ENCODE results near the gene ZDHHC17. TPM values are rescaled to one million over a fixed set of nuclear protein-coding genes. Genes with fewer than 3 reads are reported as not detected.
"Not testable (repeated sequence)": the region's sequence is repeated elsewhere in the genome, so short reads cannot be mapped to it uniquely, and the experiment has no call there.

Gene ZDHHC17
- total RNA-seq, 1 experiment from 2014 or later = 50.1 TPM

- H3K4me3 ChIP-seq (ENCODE audit: low read length) = no peak overlapping the region
- no peak overlapping the region for H3K27ac ChIP-seq (ENCODE audit: low read length)
- H3K9me3 ChIP-seq (ENCODE audit: low read length) = no peaks in the 10 kb centered on the region
- H3K36me3 ChIP-seq (ENCODE audit: insufficient read depth, low read length) = no peaks in the 10 kb centered on the region
- H3K79me2 ChIP-seq (ENCODE audit: low read length) = peaks cover 60% of the 10 kb centered on the region
- H3K4me1 ChIP-seq (ENCODE audit: low read length) = peaks cover 21% of the 10 kb centered on the region
- peak overlapping the region; percentile 13 for H3K4me2 ChIP-seq (ENCODE audit: low read depth, low read length, poor library complexity, severe bottlenecking)
- H4K20me1 ChIP-seq (ENCODE audit: insufficient read depth, low read depth, low read length) = peaks cover 58% of the 10 kb centered on the region
- H2AFZ ChIP-seq (ENCODE audit: low read length) = no peak overlapping the region
- no peaks in the 10 kb centered on the region for H3K27me3 ChIP-seq (ENCODE audit: low read length)
- DNase-seq = peak; percentile 85
- no peak overlapping the region for H3K9ac ChIP-seq (ENCODE audit: low read length)
- no peaks in the 10 kb centered on the region for H3K9me2 ChIP-seq (replicated peaks; ENCODE audit: insufficient read depth, low read length)
Measured at GRCh38 chr12:76777765-76778216, 13.9 kb downstream of the ZDHHC17 start.

- no peak overlapping the region for H3K4me3 ChIP-seq (ENCODE audit: low read length)
- no peak overlapping the region for H2AFZ ChIP-seq (ENCODE audit: low read length)
- no peak overlapping the region for H3K27ac ChIP-seq (ENCODE audit: low read length)
- peaks cover 21% of the 10 kb centered on the region for H3K4me1 ChIP-seq (ENCODE audit: low read length)
- no peaks in the 10 kb centered on the region for H3K9me3 ChIP-seq (ENCODE audit: low read length)
- DNase-seq = no peak
- no peaks in the 10 kb centered on the region for H3K9me2 ChIP-seq (replicated peaks; ENCODE audit: insufficient read depth, low read length)
- no peak overlapping the region for H3K9ac ChIP-seq (ENCODE audit: low read length)
- H3K36me3 ChIP-seq (ENCODE audit: insufficient read depth, low read length) = no peaks in the 10 kb centered on the region
- H4K20me1 ChIP-seq (ENCODE audit: insufficient read depth, low read depth, low read length) = peaks cover 59% of the 10 kb centered on the region
- peaks cover 58% of the 10 kb centered on the region for H3K79me2 ChIP-seq (ENCODE audit: low read length)
- no peaks in the 10 kb centered on the region for H3K27me3 ChIP-seq (ENCODE audit: low read length)
- H3K4me2 ChIP-seq (ENCODE audit: low read depth, low read length, poor library complexity, severe bottlenecking) = peak overlapping the region; percentile 13
Measured at GRCh38 chr12:76778364-76778763, 14.4 kb downstream of the ZDHHC17 start.

DNA sequence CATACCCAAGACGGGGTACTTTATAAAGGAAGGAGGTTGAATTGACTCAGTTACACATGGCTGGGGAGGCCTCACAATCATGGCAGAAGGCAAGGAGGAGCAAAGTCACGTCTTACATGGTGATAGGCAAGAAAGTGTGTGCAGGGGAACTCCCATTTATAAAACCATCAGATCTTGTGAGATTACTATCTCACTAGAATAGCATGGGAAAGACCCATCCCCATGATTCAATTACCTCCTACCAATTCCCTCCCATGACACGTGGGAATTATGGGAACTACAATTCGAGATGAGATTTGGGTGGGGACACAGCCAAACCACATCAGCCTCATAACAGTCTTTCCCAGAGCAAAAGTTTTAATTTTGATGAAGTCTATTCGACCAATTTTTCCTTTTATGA, 15.4 kb downstream of the ZDHHC17 start:
- not testable (repeated sequence) for H3K9me2 ChIP-seq (replicated peaks; ENCODE audit: insufficient read depth, low read length); H3K4me3 ChIP-seq (ENCODE audit: low read length); DNase-seq; H3K4me2 ChIP-seq (ENCODE audit: low read depth, low read length, poor library complexity, severe bottlenecking); H3K36me3 ChIP-seq (ENCODE audit: insufficient read depth, low read length); H3K9ac ChIP-seq (ENCODE audit: low read length); H2AFZ ChIP-seq (ENCODE audit: low read length); H3K9me3 ChIP-seq (ENCODE audit: low read length); H3K27ac ChIP-seq (ENCODE audit: low read length); H3K27me3 ChIP-seq (ENCODE audit: low read length)
- peaks cover 21% of the 10 kb centered on the region for H3K4me1 ChIP-seq (ENCODE audit: low read length)
- H4K20me1 ChIP-seq (ENCODE audit: insufficient read depth, low read depth, low read length) = peaks cover 63% of the 10 kb centered on the region
- peaks cover 56% of the 10 kb centered on the region for H3K79me2 ChIP-seq (ENCODE audit: low read length)

- Histone ChIP-seq H3K4me1 (ENCODE audit: low read length) (peaks cover 21% of the 10 kb centered on the region), H3K27me3 (ENCODE audit: low read length) (no peaks in the 10 kb centered on the region), H3K9me2 (replicated peaks; ENCODE audit: insufficient read depth, low read length) (no peaks in the 10 kb centered on the region), H3K27ac (ENCODE audit: low read length) (no peak overlapping the region), H2AFZ (ENCODE audit: low read length) (no peak overlapping the region), H3K9ac (ENCODE audit: low read length) (no peak overlapping the region), H3K36me3 (ENCODE audit: insufficient read depth, low read length) (no peaks in the 10 kb centered on the region), H3K79me2 (ENCODE audit: low read length) (peaks cover 54% of the 10 kb centered on the region), H3K9me3 (ENCODE audit: low read length) (no peaks in the 10 kb centered on the region), H3K4me3 (ENCODE audit: low read length) (no peak overlapping the region), H3K4me2 (ENCODE audit: low read depth, low read length, poor library complexity, severe bottlenecking) (no peak overlapping the region), H4K20me1 (ENCODE audit: insufficient read depth, low read depth, low read length) (peaks cover 56% of the 10 kb centered on the region)
- no peak for DNase-seq
Measured at GRCh38 chr12:76781321-76781720, 17.4 kb downstream of the ZDHHC17 start.

DNA sequence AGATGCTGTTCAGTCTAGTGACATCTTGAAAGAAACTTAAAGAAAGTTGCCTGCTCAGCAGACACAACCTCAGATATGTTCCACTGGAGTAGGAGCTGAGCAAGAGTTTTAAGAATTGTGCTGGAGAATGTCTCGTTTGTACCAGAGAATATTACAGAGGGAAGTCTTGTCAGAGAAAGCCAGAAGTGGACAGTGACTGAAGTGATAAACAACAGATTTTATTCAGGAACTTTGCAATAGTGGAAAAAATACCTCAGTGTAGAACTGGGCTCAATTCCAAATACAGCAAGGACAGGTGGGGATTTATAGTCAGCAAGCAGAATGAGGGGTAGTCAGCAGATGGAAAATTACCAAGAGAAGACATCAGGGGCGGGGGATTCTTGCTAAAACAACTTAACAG, 18.6 kb downstream of the ZDHHC17 start:
- no peak overlapping the region for H2AFZ ChIP-seq (ENCODE audit: low read length)
- H3K4me2 ChIP-seq (ENCODE audit: low read depth, low read length, poor library complexity, severe bottlenecking) = no peak overlapping the region
- H3K4me1 ChIP-seq (ENCODE audit: low read length) = peaks cover 12% of the 10 kb centered on the region
- no peaks in the 10 kb centered on the region for H3K27me3 ChIP-seq (ENCODE audit: low read length)
- no peaks in the 10 kb centered on the region for H3K36me3 ChIP-seq (ENCODE audit: insufficient read depth, low read length)
- no peak overlapping the region for H3K4me3 ChIP-seq (ENCODE audit: low read length)
- peaks cover 49% of the 10 kb centered on the region for H3K79me2 ChIP-seq (ENCODE audit: low read length)
- H3K9me2 ChIP-seq (replicated peaks; ENCODE audit: insufficient read depth, low read length) = no peaks in the 10 kb centered on the region
- H3K27ac ChIP-seq (ENCODE audit: low read length) = no peak overlapping the region
- H4K20me1 ChIP-seq (ENCODE audit: insufficient read depth, low read depth, low read length) = peaks cover 59% of the 10 kb centered on the region
- no peaks in the 10 kb centered on the region for H3K9me3 ChIP-seq (ENCODE audit: low read length)
- no peak overlapping the region for H3K9ac ChIP-seq (ENCODE audit: low read length)
- no peak for DNase-seq

- peaks cover 30% of the 10 kb centered on the region for H3K79me2 ChIP-seq (ENCODE audit: low read length)
Measured at GRCh38 chr12:76784600-76785051, 20.7 kb downstream of the ZDHHC17 start.

DNA sequence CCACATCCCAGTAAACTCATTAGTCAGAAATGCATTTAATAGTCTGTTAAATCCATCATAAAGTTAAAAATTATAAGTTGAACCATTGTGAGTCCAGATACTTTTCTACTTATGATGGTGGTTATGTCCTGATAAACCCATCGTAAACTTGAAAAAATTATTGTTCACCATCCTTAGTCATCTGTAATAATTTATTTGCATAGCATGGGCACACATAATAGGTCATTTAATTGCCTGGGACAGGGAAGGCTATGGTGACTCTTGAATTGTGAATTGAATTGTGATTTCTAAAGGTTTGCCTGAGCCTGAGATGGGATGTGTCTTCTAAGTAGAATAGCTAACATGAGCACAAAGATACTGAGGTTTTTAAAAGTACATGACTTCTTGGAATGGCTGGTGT, 21.5 kb downstream of the ZDHHC17 start:
- Histone ChIP-seq H3K79me2 (ENCODE audit: low read length) (peaks cover 23% of the 10 kb centered on the region), H3K27me3 (ENCODE audit: low read length) (no peaks in the 10 kb centered on the region)

More at GRCh38 chr12:76784600-76785051, 20.7 kb downstream of the ZDHHC17 start:
- Histone ChIP-seq H4K20me1 (ENCODE audit: insufficient read depth, low read depth, low read length) (peaks cover 64% of the 10 kb centered on the region), H3K9me3 (ENCODE audit: low read length) (no peaks in the 10 kb centered on the region), H3K9ac (ENCODE audit: low read length) (no peak overlapping the region), H3K27me3 (ENCODE audit: low read length) (no peaks in the 10 kb centered on the region), H3K4me3 (ENCODE audit: low read length) (no peak overlapping the region), H3K27ac (ENCODE audit: low read length) (no peak overlapping the region), H3K9me2 (replicated peaks; ENCODE audit: insufficient read depth, low read length) (no peaks in the 10 kb centered on the region), H2AFZ (ENCODE audit: low read length) (no peak overlapping the region), H3K36me3 (ENCODE audit: insufficient read depth, low read length) (no peaks in the 10 kb centered on the region), H3K4me2 (ENCODE audit: low read depth, low read length, poor library complexity, severe bottlenecking) (no peak overlapping the region), H3K4me1 (ENCODE audit: low read length) (no peaks in the 10 kb centered on the region)
- no peak for DNase-seq

DNA sequence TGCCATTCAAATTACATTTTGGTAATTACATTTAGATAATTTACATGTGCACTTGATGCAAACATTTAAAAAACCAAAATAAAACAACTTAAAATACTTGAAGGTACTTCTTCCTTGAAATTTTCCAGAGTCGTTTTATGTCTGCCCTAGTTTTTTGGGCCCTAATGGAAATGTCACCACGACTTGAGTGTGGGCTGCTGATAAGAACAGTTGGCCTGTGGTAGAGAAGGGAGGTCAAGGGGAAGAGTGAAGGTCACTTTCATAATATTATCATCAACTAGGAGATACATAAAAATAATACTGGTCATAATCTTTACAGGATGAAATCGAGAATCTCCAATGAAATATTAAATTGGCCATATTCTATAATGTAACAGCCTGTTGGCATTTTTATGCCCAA, 23.1 kb downstream of the ZDHHC17 start:
- Histone ChIP-seq H3K4me1 (ENCODE audit: low read length) (no peaks in the 10 kb centered on the region), H3K4me2 (ENCODE audit: low read depth, low read length, poor library complexity, severe bottlenecking) (no peak overlapping the region), H3K9me2 (replicated peaks; ENCODE audit: insufficient read depth, low read length) (no peaks in the 10 kb centered on the region), H3K9me3 (ENCODE audit: low read length) (no peaks in the 10 kb centered on the region), H3K27ac (ENCODE audit: low read length) (no peak overlapping the region), H3K27me3 (ENCODE audit: low read length) (no peaks in the 10 kb centered on the region), H4K20me1 (ENCODE audit: insufficient read depth, low read depth, low read length) (peaks cover 62% of the 10 kb centered on the region), H3K4me3 (ENCODE audit: low read length) (no peak overlapping the region), H3K79me2 (ENCODE audit: low read length) (peaks cover 24% of the 10 kb centered on the region), H3K9ac (ENCODE audit: low read length) (no peak overlapping the region), H3K36me3 (ENCODE audit: insufficient read depth, low read length) (no peaks in the 10 kb centered on the region), H2AFZ (ENCODE audit: low read length) (no peak overlapping the region)
- DNase-seq = no peak

More for the DNA sequence above, 21.5 kb downstream of the ZDHHC17 start:
- H4K20me1 ChIP-seq (ENCODE audit: insufficient read depth, low read depth, low read length) = peaks cover 62% of the 10 kb centered on the region
- DNase-seq = no peak
- no peaks in the 10 kb centered on the region for H3K9me2 ChIP-seq (replicated peaks; ENCODE audit: insufficient read depth, low read length)
- H3K9me3 ChIP-seq (ENCODE audit: low read length) = no peaks in the 10 kb centered on the region
- H3K9ac ChIP-seq (ENCODE audit: low read length) = no peak overlapping the region
- H3K27ac ChIP-seq (ENCODE audit: low read length) = no peak overlapping the region
- H2AFZ ChIP-seq (ENCODE audit: low read length) = no peak overlapping the region
- H3K4me2 ChIP-seq (ENCODE audit: low read depth, low read length, poor library complexity, severe bottlenecking) = no peak overlapping the region
- H3K4me1 ChIP-seq (ENCODE audit: low read length) = no peaks in the 10 kb centered on the region
- no peaks in the 10 kb centered on the region for H3K36me3 ChIP-seq (ENCODE audit: insufficient read depth, low read length)
- no peak overlapping the region for H3K4me3 ChIP-seq (ENCODE audit: low read length)

GRCh38 chr12:76787689-76788088, 23.8 kb downstream of the ZDHHC17 start:
- no peaks in the 10 kb centered on the region for H3K4me1 ChIP-seq (ENCODE audit: low read length)
- H4K20me1 ChIP-seq (ENCODE audit: insufficient read depth, low read depth, low read length) = peaks cover 57% of the 10 kb centered on the region
- H3K27me3 ChIP-seq (ENCODE audit: low read length) = no peaks in the 10 kb centered on the region
- H3K27ac ChIP-seq (ENCODE audit: low read length) = no peak overlapping the region
- no peak overlapping the region for H3K4me3 ChIP-seq (ENCODE audit: low read length)
- no peaks in the 10 kb centered on the region for H3K9me2 ChIP-seq (replicated peaks; ENCODE audit: insufficient read depth, low read length)
- H3K79me2 ChIP-seq (ENCODE audit: low read length) = peaks cover 24% of the 10 kb centered on the region
- H3K4me2 ChIP-seq (ENCODE audit: low read depth, low read length, poor library complexity, severe bottlenecking) = no peak overlapping the region
- no peaks in the 10 kb centered on the region for H3K36me3 ChIP-seq (ENCODE audit: insufficient read depth, low read length)
- DNase-seq = no peak
- H3K9ac ChIP-seq (ENCODE audit: low read length) = no peak overlapping the region
- no peak overlapping the region for H2AFZ ChIP-seq (ENCODE audit: low read length)
- no peaks in the 10 kb centered on the region for H3K9me3 ChIP-seq (ENCODE audit: low read length)

Measured in Karpas-422 (cell line).